Measurements from ENCODE around the gene RBFOX1. TPM values are rescaled to one million over a fixed set of nuclear protein-coding genes. Genes with fewer than 3 reads are reported as not detected.

RBFOX1 gene
- total RNA-seq: not detected

GRCh38 chr16:7332611-7333010 lies at the start of gene RBFOX1:
TSS of gene RBFOX1 (plus strand) at chr16:7332845.
- no peak for ATAC-seq
- Mint-ChIP-seq H3K4me3 (no peak within 1 kb of the TSS), H3K27ac (no peak within 1 kb of the TSS), H3K4me1 (ENCODE audit: low read depth in 2 of 2) (no peaks in the 10 kb centered on the region), H3K9me3 (no peaks in the 10 kb centered on the region), H3K27me3 (no peaks in the 10 kb centered on the region), H3K36me3 (no peaks in the 10 kb centered on the region)
- DNase-seq (ENCODE audit: low spot score): no peak

- Mint-ChIP-seq H3K9me3 (peaks cover 15% of the 10 kb centered on the region), H3K27me3 (no peaks in the 10 kb centered on the region), H3K36me3 (no peaks in the 10 kb centered on the region)
These were observed 47.9 kb upstream of the RBFOX1 start for GRCh38 chr16:7284780-7285179.

GRCh38 chr16:7285520-7285919 lies 47.1 kb upstream of the RBFOX1 start:
- peaks cover 15% of the 10 kb centered on the region for H3K9me3 Mint-ChIP-seq
- DNase-seq (ENCODE audit: low spot score) (no peak), ATAC-seq (no peak)
- no peak overlapping the region for H3K4me3 Mint-ChIP-seq
- H3K27me3 Mint-ChIP-seq: no peaks in the 10 kb centered on the region
- H3K4me1 Mint-ChIP-seq (ENCODE audit: low read depth in 2 of 2): no peaks in the 10 kb centered on the region
- H3K27ac Mint-ChIP-seq: no peak overlapping the region
- no peaks in the 10 kb centered on the region for H3K36me3 Mint-ChIP-seq

More at GRCh38 chr16:7284780-7285179, 47.9 kb upstream of the RBFOX1 start:
- H3K4me3 Mint-ChIP-seq: no peak overlapping the region
- no peaks in the 10 kb centered on the region for H3K4me1 Mint-ChIP-seq (ENCODE audit: low read depth in 2 of 2)
- ATAC-seq: no peak
- no peak for DNase-seq (ENCODE audit: low spot score)
- H3K27ac Mint-ChIP-seq: no peak overlapping the region

- Mint-ChIP-seq H3K36me3 (no peaks in the 10 kb centered on the region), H3K27me3 (no peaks in the 10 kb centered on the region), H3K27ac (no peak overlapping the region), H3K4me1 (ENCODE audit: low read depth in 2 of 2) (no peaks in the 10 kb centered on the region), H3K9me3 (peaks cover 16% of the 10 kb centered on the region), H3K4me3 (no peak overlapping the region)
- ATAC-seq: no peak
- DNase-seq (ENCODE audit: low spot score): no peak
These were observed 43.3 kb upstream of the RBFOX1 start for GRCh38 chr16:7289299-7289698.

- H3K27me3 Mint-ChIP-seq: no peaks in the 10 kb centered on the region
- no peak overlapping the region for H3K27ac Mint-ChIP-seq
- no peak overlapping the region for H3K4me3 Mint-ChIP-seq
- H3K9me3 Mint-ChIP-seq: peaks cover 20% of the 10 kb centered on the region
- H3K36me3 Mint-ChIP-seq: no peaks in the 10 kb centered on the region
- H3K4me1 Mint-ChIP-seq (ENCODE audit: low read depth in 2 of 2): no peaks in the 10 kb centered on the region
- ATAC-seq (no peak), DNase-seq (ENCODE audit: low spot score) (no peak)
These were observed 42.0 kb upstream of the RBFOX1 start for GRCh38 chr16:7290682-7291081.

- DNase-seq (ENCODE audit: low spot score): no peak
- peaks cover 17% of the 10 kb centered on the region for H3K9me3 Mint-ChIP-seq
- no peak overlapping the region for H3K27ac Mint-ChIP-seq
- ATAC-seq: no peak
- no peaks in the 10 kb centered on the region for H3K4me1 Mint-ChIP-seq (ENCODE audit: low read depth in 2 of 2)
- no peaks in the 10 kb centered on the region for H3K27me3 Mint-ChIP-seq
- H3K36me3 Mint-ChIP-seq: no peaks in the 10 kb centered on the region
- no peak overlapping the region for H3K4me3 Mint-ChIP-seq
These were observed 38.6 kb upstream of the RBFOX1 start for GRCh38 chr16:7294020-7294419.

- Mint-ChIP-seq H3K4me1 (ENCODE audit: low read depth in 2 of 2) (no peaks in the 10 kb centered on the region), H3K27me3 (peaks cover 21 to 28% of the 10 kb centered on the region in 2 donors), H3K27ac (no peak overlapping the region), H3K36me3 (peaks cover 17% of the 10 kb centered on the region), H3K9me3 (peaks cover 21% of the 10 kb centered on the region), H3K4me3 (no peak overlapping the region)
- DNase-seq (ENCODE audit: low spot score) (no peak), ATAC-seq (no peak)
These were observed 29.5 kb upstream of the RBFOX1 start for GRCh38 chr16:7303052-7303610.

GRCh38 chr16:7303660-7304200 lies 28.9 kb upstream of the RBFOX1 start:
- H3K27me3 Mint-ChIP-seq: peaks cover 21 to 28% of the 10 kb centered on the region in 2 donors
- H3K36me3 Mint-ChIP-seq: peaks cover 17% of the 10 kb centered on the region
- H3K4me3 Mint-ChIP-seq: no peak overlapping the region
- no peak overlapping the region for H3K27ac Mint-ChIP-seq
- H3K9me3 Mint-ChIP-seq: peaks cover 21% of the 10 kb centered on the region
- DNase-seq (ENCODE audit: low spot score) (no peak), ATAC-seq (no peak)
- no peaks in the 10 kb centered on the region for H3K4me1 Mint-ChIP-seq (ENCODE audit: low read depth in 2 of 2)

- peaks cover 17% of the 10 kb centered on the region for H3K36me3 Mint-ChIP-seq
- H3K27me3 Mint-ChIP-seq: peaks cover 21 to 28% of the 10 kb centered on the region in 2 donors
- no peak for ATAC-seq
- no peaks in the 10 kb centered on the region for H3K4me1 Mint-ChIP-seq (ENCODE audit: low read depth in 2 of 2)
- H3K9me3 Mint-ChIP-seq: peaks cover 21% of the 10 kb centered on the region
- H3K4me3 Mint-ChIP-seq: no peak overlapping the region
- no peak overlapping the region for H3K27ac Mint-ChIP-seq
- no peak for DNase-seq (ENCODE audit: low spot score)
These were observed 28.4 kb upstream of the RBFOX1 start for GRCh38 chr16:7304279-7304678.

- Mint-ChIP-seq H3K4me3 (no peak overlapping the region), H3K4me1 (ENCODE audit: low read depth in 2 of 2) (no peaks in the 10 kb centered on the region), H3K9me3 (peaks cover 21% of the 10 kb centered on the region), H3K36me3 (peaks cover 17% of the 10 kb centered on the region), H3K27ac (no peak overlapping the region), H3K27me3 (peaks cover 21 to 28% of the 10 kb centered on the region in 2 donors)
- ATAC-seq (no peak), DNase-seq (ENCODE audit: low spot score) (no peak)
These were observed 27.7 kb upstream of the RBFOX1 start for GRCh38 chr16:7304958-7305357.

- DNase-seq (ENCODE audit: low spot score) (no peak), ATAC-seq (no peak)
- Mint-ChIP-seq H3K27ac (no peak overlapping the region), H3K4me3 (no peak overlapping the region), H3K27me3 (no peaks in the 10 kb centered on the region), H3K36me3 (no peaks in the 10 kb centered on the region), H3K4me1 (ENCODE audit: low read depth in 2 of 2) (no peaks in the 10 kb centered on the region), H3K9me3 (no peaks in the 10 kb centered on the region)
These were observed 19.5 kb upstream of the RBFOX1 start for GRCh38 chr16:7313170-7313569.

GRCh38 chr16:7314163-7314562 lies 18.5 kb upstream of the RBFOX1 start:
- Mint-ChIP-seq H3K36me3 (no peaks in the 10 kb centered on the region), H3K4me1 (ENCODE audit: low read depth in 2 of 2) (no peaks in the 10 kb centered on the region), H3K27me3 (no peaks in the 10 kb centered on the region), H3K9me3 (peaks cover 3% of the 10 kb centered on the region), H3K4me3 (no peak overlapping the region), H3K27ac (no peak overlapping the region)
- ATAC-seq (no peak), DNase-seq (ENCODE audit: low spot score) (no peak)

GRCh38 chr16:7315813-7316212 lies 16.8 kb upstream of the RBFOX1 start:
- Mint-ChIP-seq H3K27me3 (no peaks in the 10 kb centered on the region), H3K4me1 (ENCODE audit: low read depth in 2 of 2) (no peaks in the 10 kb centered on the region), H3K4me3 (no peak overlapping the region), H3K9me3 (peaks cover 9% of the 10 kb centered on the region), H3K27ac (no peak overlapping the region), H3K36me3 (no peaks in the 10 kb centered on the region)
- no peak for ATAC-seq
- DNase-seq (ENCODE audit: low spot score): no peak

- Mint-ChIP-seq H3K27me3 (no peaks in the 10 kb centered on the region), H3K36me3 (no peaks in the 10 kb centered on the region)
These were observed 16.3 kb upstream of the RBFOX1 start for GRCh38 chr16:7316281-7316888.

More at GRCh38 chr16:7316281-7316888, 16.3 kb upstream of the RBFOX1 start:
- no peak for DNase-seq (ENCODE audit: low spot score)
- Mint-ChIP-seq H3K4me1 (ENCODE audit: low read depth in 2 of 2) (no peaks in the 10 kb centered on the region), H3K27ac (no peak overlapping the region), H3K4me3 (no peak overlapping the region), H3K9me3 (peaks cover 9% of the 10 kb centered on the region)
- ATAC-seq: no peak
